Activated CD8-positive, alpha-beta memory T cell treated with anti-CD3 and anti-CD28 coated beads, Interleukin-2, amount 50 U/mL, for 24 hours (primary cell): ENCODE data around the gene ASCC2.

ENCODE experiments used
- DNase-seq: peaks from one replicate; pipeline ENCODE4 v3.0.0-alpha.2; 2020; ENCODE audit errors: extremely low read depth

ASCC2 gene

GRCh38 chr22:29817724-29818123 lies 20.4 kb downstream of the ASCC2 start:
- DNase-seq, result no peak

- no peak for DNase-seq
These were observed 21.1 kb downstream of the ASCC2 start for GRCh38 chr22:29816980-29817379.

GRCh38 chr22:29816539-29816938 lies 21.5 kb downstream of the ASCC2 start:
- DNase-seq, result no peak

- no peak for DNase-seq
These were observed 21.9 kb downstream of the ASCC2 start for GRCh38 chr22:29816128-29816527.

GRCh38 chr22:29815580-29815979 lies 22.5 kb downstream of the ASCC2 start:
- no peak for DNase-seq

- no peak for DNase-seq
These were observed 24.1 kb downstream of the ASCC2 start for GRCh38 chr22:29814003-29814402.

GRCh38 chr22:29813563-29813962 lies 24.5 kb downstream of the ASCC2 start:
- DNase-seq, result no peak

- no peak for DNase-seq
These were observed 24.9 kb downstream of the ASCC2 start for GRCh38 chr22:29813126-29813525.

GRCh38 chr22:29811377-29811776 lies 26.7 kb downstream of the ASCC2 start:
- DNase-seq, result no peak

GRCh38 chr22:29810216-29810615 lies 27.9 kb downstream of the ASCC2 start:
- DNase-seq, result no peak

- no peak for DNase-seq
These were observed 31.9 kb downstream of the ASCC2 start for GRCh38 chr22:29806196-29806595.

- no peak for DNase-seq
These were observed 33.1 kb downstream of the ASCC2 start for GRCh38 chr22:29804985-29805384.

- no peak for DNase-seq
These were observed 34.9 kb downstream of the ASCC2 start for GRCh38 chr22:29803190-29803589.

- no peak for DNase-seq
These were observed 36.3 kb downstream of the ASCC2 start for GRCh38 chr22:29801796-29802195.

GRCh38 chr22:29801153-29801552 lies 36.9 kb downstream of the ASCC2 start:
- DNase-seq, result no peak

GRCh38 chr22:29799217-29799680 lies 38.8 kb downstream of the ASCC2 start:
- DNase-seq, result no peak

- DNase-seq, result no peak
These were observed 39.3 kb downstream of the ASCC2 start for GRCh38 chr22:29798801-29799200.

GRCh38 chr22:29798318-29798717 lies 39.8 kb downstream of the ASCC2 start:
- DNase-seq, result no peak

- no peak for DNase-seq
These were observed 40.7 kb downstream of the ASCC2 start for GRCh38 chr22:29797351-29797750.

GRCh38 chr22:29795663-29796062 lies 42.4 kb downstream of the ASCC2 start:
- no peak for DNase-seq

GRCh38 chr22:29793396-29793795 lies 44.7 kb downstream of the ASCC2 start:
- DNase-seq, result no peak

GRCh38 chr22:29790061-29790460 lies 48.0 kb downstream of the ASCC2 start:
- no peak for DNase-seq

- no peak for DNase-seq
These were observed 49.5 kb downstream of the ASCC2 start for GRCh38 chr22:29788339-29789279.
